NCI-H2081 treated with DMSO at 0.1 percent for 48 hours (cell line): ENCODE results near the gene METTL18.

Experiments used
- DNase-seq: peaks from one replicate; lab custom pipeline; 2025; lab: John Stamatoyannopoulos, UW

METTL18 gene

DNA sequence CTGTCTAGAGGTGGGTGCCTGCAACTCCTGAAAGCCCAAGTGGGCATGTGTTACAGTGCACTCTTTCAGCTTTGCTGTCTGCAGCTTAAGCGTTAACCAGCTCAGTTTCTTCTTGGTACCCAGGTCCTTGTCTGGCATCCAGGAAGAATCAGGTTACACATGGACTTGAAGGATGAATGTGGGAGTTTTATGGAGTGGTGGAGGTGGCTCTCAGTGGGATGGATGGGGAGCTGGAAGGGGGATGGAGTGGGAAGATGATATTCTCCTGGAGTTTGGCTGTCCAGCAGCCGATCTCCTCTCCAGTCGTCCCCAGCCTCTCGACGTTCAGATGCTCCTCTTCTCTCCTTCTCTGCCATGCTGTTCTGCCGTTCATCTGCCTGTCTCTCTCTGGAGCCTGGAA, 9.4 kb downstream of the METTL18 start:
- DNase-seq: no peak

- no peak for DNase-seq
These were observed 10.6 kb downstream of the METTL18 start for GRCh38 chr1:169784102-169784501.

- DNase-seq: no peak
These were observed 12.1 kb downstream of the METTL18 start for GRCh38 chr1:169782596-169782995.

DNA sequence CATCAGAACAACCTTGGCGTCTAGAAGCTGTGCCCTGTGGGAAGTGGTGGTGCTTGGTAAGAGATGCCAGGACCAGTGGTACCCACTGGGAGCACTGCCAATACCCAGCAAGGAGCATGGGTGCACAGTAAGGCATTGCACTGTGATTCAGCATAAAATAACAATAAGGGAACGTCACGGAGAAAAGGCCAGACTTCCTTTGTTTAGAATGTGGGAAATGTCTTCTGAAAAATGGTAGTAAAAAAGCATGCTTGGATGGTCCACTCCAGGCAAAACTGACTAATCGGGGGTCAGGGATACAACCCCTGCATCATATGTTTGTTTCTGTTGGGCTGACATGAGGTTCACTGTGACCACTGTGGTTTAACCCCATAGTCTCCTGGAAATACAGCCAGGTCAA, 14.7 kb downstream of the METTL18 start:
- no peak for DNase-seq

DNA sequence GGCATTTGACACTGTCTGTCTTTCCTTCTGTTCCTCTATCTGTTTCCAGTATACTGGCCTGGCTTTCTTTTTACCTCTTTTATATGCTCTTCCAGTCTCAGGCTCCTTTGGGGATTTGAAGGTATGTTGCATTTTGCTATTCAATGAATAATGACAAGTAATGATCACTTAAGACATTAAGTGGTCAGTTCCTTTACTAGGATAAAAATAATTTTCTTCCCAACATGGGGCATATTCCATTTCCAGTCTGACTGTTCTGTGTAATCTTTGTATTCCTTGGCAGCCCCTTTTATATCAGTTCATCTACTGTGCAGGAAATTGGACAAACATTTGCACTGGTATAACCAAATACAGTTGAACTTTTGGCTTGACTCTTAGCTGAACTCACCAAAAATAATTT, 15.6 kb downstream of the METTL18 start:
- no peak for DNase-seq

DNA sequence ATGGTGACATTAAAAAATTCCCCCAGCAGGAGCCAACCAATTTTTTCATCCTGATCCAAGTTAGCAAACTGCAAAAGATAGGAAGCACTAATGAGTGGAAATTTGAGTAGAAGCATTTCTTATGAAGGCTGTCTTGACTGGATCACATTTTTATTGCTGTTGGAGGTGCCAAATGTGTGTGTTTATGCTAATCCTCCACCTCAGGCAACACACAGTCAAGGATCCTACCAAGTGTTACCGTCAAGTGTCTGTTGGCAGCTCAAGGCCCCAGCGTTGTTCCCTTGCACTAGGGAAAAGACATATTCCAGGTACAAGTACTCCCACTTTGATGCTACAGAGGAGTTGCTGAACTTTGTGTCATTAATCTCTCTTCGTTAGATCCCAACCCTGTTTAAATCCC, 18.3 kb downstream of the METTL18 start:
- DNase-seq: no peak

DNA sequence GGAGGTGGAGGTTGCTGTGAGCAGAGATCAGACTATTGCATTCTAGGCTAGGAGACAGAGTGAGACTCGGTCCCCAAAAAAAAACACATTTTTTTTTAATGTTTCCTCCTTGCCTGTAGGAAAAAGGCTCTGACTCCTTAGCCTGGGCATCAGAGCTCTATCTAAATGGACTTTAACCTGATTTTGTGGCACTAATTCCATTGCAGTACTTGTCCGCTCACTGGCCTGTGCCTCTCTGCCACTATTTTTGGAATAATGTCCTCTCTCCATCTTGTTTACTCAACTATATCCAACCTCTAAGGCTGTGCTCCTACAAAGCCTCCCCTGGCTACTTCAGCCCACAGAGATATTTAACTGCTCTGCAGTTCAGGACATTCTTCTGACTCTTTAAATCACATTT, 26.5 kb downstream of the METTL18 start:
- no peak for DNase-seq

DNA sequence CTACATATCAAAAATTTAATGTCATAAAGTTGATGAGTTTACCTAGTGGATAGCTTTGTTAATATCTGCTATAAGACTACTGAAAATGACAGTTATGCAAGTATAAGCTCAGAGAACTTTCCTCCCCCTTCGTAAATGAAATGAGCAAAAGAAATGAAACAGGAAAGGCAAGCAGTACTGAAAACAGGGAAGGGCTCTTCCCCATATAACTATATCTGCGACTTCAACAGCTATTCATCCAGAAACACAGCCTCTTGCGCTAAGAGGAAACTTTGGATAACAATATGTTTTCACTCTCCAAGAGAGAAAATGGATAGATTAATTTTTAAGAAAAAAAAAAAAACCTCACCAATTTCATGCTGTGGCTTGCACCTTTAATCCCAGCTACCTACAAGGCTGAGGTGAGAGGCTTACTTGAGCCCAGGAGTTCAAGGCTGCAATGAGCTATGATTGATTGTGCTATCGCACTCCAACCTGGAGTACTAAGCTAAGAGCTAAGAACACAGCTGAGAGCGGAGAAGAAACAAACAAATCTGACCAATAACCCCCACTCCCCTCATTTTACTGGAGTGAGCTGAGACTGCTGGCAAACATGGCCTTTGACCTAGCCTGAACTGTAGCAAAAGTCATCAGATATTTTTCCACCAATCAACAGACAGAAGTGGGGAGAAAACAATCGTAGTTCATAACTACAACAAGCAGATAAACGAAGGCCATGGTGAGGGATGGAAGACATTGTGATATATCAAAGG, 29.0 kb downstream of the METTL18 start:
- DNase-seq: no peak

GRCh38 chr1:169764919-169765318, 29.8 kb downstream of the METTL18 start:
- no peak for DNase-seq

- DNase-seq: no peak
These were observed 32.0 kb downstream of the METTL18 start for GRCh38 chr1:169762699-169763098.

DNA sequence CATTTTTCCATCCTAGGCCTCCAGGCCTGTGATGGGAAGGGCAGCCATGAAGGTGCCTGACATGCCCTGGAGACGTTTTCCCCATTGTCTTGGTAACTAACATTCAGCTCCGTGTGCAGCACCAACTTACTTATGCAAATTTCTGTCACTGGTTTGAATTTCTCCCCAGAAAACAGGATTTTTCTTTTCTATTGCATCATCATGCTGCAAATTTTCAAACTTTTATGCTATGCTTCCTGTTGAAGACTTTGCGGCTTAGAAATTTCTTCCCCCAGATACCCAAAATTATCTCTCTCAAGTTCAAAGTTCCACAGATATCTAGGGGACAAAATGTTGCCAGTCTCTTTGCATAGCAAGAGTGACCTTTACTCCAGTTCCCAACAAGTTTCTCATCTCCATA, 35.7 kb downstream of the METTL18 start:
- no peak for DNase-seq

- no peak for DNase-seq
These were observed 41.2 kb downstream of the METTL18 start for GRCh38 chr1:169753549-169753948.

DNA sequence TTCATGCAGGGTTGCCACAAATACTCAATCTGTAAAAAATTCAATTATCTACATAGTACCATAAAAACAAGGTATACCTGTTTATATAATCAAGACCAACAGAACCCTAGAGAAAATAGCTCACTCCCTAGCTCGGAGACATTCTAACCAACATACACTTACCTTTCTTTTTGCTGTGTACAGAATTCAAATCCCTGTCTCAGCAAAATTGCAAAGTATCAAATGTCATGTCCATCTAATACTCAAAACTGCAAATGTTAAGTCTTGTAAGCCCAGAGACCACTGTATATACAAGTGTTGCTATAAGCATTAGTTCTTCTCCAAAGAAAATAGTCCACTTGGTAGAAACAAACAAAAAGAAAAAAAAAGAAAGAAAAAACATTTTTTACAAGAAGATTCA, 44.7 kb downstream of the METTL18 start:
- no peak for DNase-seq

- no peak for DNase-seq
These were observed 48.2 kb downstream of the METTL18 start for GRCh38 chr1:169746550-169746949.

DNA sequence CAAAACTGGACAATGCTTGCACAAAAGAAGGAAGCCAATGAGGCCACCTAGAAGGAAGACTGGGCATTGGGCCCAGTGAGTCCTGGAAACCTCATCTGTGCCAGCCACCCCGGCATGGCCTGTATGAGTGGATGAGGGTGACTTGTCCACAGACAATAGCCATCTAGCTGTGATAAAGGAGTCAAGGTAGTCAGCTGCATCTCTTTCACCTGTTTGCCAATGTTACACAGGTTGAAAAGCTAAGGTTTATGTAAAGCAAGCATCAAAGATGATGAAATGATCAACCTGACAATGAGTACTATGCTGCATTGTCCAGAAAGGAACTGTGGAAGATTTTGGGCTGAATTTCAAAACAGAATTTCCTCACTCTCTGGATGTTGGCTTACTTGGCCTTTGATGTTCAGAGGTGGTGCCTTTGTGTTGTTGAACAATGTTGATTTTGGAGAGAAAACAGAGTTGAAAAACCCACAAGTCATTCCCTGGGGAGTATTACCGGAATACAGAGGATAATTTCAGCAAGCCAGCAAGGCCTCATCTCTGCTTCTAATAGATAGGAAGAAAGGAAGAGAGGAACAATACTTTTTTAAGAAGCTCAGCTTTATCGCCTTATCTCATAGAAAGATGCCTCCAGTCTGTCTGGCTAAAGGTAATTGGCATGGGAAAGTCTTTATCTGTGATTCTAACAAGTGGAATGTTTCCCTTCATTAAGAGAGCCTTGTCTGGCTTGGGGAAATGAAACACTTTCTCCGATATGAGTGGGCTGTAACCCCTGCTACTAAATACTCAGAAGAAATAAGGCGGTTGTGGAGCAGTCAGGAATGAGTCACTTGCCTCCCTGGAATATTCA, 49.5 kb downstream of the METTL18 start:
- no peak for DNase-seq
